NCI-H2196 treated with DMSO at 0.1 percent for 48 hours (cell line): ENCODE data around the gene MYL6.
A peak's percentile ranks its signal among the peaks of the same experiment; 100 is the strongest.

ENCODE experiments used
- DNase-seq: peaks from one replicate; lab custom pipeline; 2025; ENCODE audit not compliant: unreplicated experiment; lab: John Stamatoyannopoulos, UW

The MYL6 gene

DNA sequence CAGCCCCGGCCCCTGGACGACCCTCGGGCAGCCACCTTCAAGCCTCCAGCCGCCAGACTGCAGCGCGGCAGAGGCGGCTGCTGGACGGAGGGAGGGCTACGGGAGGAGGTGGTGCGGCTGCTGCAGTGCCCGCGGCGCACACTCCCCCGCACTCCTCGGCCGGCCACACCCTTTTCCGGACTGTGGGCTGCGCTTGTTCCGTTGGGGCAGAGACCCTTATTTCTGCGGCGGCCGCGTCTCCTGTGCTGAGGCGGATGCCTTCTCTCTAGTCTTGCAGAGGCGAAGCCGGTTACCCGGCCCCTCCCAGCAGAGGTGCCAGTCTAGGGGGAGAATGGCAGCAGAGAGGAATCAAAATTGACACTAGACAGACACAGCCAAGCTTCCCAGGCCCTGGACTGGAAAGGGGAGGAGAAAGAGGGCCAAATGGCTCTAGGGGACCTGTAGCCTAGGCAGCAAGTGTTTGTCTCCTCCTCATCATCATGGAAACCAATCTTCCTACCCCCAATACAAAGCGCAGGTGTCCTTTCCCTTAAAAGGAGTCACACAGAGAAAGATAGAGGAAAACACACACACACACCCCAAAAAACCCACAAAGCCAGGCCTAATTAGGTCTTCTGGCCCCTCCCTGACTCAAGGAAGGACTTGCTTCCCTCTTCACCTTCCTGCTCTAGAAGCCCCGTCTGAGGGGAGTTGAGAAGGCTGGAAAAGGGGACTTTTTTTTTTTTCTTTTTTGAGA lies 28.8 kb upstream of the MYL6 start:
- DNase-seq: no peak

DNA sequence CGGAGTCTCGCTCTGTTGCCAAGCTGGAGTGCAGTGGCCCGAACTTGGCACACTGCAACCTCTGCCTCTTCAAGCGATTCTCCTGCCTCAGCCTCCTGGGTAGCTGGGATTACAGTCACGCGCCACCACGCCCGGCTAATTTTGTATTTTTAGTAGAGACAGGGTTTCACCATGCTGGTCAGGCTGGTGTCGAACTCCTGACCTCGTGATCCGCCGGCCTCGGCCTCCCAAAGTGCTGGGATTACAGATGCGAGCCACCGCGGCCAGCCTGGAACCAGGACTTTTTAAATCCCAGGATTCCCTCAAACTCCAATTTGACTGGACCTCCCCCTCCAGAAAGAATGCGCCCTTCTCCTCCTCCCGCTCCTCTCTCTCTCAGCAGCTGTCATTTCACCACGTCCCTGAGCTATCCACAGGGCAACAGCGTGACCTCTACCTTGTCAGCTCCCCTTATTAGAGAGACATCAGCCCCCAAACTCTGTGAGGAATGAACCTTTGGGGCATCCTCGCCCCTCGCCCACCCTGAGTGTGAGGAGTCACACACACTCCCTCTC lies 28.1 kb upstream of the MYL6 start:
- DNase-seq: no peak

DNA sequence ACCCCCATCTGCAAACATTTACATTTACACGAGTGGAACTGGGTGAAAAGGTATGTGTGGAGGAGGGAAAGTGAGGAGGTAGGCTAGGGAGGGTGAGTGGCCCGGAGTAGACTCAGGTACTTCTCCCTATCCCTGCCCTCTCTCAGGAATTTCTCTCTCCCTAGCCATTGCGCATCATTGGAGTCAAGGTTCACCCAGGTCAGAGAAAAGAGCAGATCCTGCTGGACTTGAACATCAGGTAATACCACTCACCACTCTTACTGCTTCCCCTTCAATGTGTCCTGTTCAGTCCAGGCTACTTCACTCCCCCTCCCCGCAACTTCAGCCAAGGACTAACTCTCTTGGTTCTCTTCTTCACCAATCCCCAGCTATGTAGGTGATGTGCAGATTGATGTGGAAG lies 27.3 kb upstream of the MYL6 start:
- DNase-seq: no peak

DNA sequence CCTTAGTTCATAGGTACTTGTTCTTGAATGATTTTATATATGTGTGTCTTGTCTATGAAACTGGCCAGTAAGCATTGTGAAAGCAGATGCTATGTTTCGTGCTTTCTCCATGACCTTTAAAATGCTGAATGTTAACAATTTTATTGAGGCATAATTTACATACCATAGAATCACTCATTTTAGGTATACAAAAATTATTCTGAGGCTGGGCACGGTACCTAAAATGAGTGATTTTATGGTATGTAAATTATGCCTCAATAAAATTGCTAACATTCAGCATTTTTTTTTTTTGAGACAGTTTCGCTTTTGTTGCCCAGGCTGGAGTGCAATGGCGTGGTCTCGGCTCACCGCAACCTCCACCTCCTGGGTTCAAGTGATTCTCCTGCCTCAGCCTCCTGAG lies 23.3 kb upstream of the MYL6 start:
- no peak for DNase-seq

DNA sequence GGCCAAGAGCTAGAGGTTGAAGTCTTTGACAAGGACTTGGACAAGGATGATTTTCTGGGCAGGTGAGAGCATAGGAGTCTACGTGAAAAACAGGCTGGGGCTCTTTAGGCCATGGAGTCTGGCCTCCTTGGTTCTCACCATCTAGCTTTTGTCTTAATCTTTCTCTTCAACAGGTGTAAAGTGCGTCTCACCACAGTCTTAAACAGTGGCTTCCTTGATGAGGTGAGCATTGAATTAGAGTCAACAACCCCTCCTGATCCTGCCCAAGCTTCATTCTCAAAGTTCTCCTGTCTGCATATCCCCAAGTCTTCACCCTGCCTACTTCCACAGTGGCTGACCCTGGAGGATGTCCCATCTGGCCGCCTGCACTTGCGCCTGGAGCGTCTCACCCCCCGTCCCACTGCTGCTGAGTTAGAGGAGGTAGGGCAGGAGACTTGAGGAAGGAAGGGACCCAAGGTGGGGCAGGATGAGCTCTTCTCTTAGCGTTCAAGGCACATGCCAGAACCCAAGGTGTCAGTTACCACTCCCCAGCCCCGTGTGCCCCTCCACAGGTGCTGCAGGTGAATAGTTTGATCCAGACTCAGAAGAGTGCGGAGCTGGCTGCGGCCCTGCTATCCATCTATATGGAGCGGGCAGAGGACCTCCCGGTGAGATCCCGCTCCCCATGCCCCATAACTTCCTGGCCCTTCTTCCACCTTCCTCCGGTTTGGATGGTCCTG lies 20.1 kb upstream of the MYL6 start:
- no peak for DNase-seq

DNA sequence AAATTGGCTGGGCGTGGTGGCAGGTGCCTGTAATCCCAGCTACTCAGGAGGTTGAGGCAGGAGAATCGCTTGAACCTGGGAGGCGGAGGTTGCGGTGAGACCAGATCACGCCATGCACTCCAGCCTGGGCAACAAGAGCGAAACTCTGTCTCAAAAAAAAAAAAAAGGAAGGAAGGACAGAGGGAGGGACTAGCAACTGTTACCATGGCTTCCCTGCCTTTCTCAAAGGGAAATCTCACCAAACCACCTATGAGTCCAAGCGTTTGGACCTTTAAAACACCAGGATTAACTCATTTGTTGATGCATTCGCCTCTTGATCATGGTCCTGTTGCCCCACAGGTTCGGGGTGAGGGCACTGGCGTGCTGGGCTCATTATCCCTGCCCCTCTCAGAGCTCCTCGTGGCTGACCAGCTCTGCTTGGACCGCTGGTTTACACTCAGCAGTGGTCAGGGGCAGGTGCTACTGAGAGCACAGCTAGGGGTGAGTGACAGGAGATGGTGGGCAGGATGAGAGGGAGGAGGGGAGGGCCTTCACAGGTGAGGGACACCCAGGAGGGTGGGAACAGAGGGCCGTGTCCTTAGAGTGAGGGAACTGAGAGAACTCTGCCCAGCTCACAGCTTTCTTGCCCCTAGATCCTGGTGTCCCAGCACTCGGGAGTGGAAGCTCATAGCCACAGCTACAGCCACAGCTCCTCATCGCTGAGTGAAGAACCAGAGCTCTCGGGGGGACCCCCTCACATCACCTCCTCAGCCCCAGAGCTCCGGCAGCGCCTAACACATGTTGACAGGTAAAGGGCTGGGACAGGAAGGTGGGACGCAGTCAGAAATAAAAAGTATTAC lies 16.0 kb upstream of the MYL6 start:
- no peak for DNase-seq

DNA sequence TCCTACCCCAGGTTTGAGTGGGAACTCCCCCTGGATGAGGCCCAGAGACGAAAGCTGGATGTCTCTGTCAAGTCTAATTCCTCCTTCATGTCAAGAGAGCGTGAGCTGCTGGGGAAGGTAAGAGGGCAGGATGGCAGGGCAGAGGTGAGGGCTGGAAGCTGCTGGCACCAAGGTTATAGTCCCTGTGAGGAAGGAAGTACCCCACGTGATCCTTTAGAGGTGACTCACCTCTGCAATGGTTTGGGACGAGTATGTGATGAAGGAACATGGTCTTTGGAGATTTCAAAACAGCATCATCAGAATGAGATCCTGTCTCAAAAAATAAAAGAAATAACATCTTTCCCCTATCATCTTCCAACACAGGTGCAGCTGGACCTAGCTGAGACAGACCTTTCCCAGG lies 14.9 kb upstream of the MYL6 start:
- DNase-seq: no peak

DNA sequence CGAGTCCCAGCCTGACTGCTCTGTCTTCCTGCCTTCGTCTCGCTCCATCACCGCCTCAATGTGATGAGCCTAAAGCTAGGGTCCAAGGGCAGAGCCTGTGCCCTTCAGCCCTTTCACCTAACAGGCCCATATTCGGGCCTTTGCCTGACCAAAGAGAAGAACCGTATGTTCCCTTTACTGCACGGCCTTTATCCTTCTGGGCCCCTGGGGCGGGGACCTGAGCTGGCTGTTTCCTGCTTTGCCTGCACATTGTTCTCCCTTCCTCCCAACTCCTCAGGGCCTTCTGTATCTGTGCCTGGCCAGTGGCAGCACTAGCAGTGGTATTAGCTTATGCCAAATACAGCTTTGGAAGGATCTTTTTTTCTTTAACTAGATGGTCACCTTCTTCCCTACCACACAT lies 14.3 kb upstream of the MYL6 start:
- no peak for DNase-seq

DNA sequence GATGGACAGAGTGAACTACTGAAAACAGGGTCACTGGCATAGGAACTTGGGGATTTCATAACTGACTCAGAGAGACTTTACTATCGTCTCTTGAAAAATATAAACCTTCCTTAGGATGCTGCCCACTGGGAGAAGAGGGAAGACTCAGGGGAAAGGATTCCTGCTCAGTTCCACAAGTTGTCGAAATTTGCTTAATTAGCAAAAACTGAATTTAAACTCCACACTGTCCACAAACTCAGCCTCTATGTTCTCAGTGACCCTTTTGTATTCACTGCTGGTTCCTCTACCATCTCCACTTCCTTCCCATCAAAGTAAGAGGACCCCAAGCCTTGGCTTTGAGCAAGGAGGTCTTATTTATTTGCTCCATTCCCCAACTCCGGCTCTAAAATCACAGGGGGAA lies 12.9 kb upstream of the MYL6 start:
- DNase-seq: no peak

DNA sequence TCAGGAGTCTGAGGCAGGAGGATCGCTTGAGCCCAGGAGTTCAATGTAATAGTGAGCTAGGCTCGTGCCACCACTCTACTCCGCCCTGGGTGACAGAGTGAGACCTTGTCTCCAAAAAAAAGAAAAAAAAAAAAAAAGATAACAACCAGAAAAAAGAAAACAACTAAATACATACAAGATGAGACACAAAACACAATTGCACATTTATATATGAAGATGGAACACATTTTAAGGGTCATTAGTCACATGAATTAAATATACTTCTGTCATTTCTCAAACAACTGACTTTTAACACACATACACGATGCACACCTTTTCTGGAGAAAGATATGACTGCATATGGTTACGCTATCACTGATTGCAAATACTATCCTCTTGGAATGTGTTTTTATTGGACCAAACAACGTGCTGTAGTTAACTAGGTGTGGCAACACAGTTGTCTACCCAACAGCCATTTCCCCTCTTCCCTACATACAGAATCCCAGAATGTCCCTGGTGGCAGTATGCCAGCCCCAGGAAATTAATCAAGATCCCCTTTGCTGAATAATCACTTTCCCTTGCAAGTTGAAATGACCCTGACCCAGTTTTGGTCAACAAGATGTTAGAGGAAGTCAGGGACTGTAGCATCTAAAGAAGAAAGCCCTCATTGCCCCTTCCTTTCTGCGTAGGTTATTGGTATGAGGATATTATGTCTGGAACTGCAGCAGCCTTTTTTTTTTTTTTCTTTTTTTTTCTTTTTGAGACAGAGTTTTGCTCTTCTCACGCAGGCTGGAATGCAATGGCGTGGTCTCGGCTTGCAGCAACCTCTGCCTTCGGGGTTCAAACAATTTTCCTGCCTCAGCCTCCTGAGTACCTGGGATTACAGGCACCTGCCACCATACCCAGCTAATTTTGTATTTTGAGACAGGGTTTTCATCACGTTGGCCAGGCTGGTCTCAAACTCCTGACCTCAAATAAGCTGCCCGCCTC lies 11.4 kb upstream of the MYL6 start:
- DNase-seq: no peak

DNA sequence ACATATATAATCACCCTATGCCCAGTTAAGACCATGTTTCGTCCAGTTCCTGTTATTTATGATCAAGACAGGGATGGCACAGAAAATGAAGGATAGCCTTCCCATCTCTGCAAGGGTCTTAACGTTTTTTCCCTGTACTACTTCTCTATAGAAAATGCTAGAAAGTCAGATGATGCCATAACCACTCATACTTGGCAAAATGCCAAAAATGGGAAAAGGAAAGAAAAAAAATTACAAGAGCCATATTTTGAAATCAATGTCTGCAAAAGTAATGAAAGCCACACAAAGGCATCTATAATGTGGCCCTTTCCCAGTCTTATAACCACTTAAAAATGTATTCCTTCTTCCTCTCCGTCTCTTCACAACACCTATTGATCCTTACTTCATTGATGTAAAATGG lies 7.6 kb upstream of the MYL6 start:
- DNase-seq: no peak

DNA sequence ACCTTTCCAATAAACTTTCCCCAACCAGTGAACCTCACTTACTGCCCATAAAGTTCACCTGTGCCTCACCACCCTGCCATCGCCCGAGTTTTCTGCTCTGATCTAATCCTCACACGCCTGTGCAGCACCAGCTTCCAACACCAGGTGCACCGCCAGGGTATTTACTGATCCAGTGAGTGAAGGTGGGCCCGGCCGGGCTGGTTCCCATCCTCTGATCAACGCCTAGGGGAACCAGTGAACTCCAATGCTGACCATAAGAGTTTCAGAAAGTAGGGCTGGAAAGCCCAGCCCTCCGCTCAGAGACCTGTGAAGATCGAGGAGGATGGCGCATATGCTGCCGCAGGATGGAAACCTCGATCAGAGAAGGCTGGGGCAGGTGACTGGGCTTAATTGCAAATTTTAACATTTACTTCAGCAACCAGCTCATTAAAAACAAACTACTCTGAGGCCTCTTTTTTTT lies 6.5 kb upstream of the MYL6 start:
- peak; percentile 17 for DNase-seq

DNA sequence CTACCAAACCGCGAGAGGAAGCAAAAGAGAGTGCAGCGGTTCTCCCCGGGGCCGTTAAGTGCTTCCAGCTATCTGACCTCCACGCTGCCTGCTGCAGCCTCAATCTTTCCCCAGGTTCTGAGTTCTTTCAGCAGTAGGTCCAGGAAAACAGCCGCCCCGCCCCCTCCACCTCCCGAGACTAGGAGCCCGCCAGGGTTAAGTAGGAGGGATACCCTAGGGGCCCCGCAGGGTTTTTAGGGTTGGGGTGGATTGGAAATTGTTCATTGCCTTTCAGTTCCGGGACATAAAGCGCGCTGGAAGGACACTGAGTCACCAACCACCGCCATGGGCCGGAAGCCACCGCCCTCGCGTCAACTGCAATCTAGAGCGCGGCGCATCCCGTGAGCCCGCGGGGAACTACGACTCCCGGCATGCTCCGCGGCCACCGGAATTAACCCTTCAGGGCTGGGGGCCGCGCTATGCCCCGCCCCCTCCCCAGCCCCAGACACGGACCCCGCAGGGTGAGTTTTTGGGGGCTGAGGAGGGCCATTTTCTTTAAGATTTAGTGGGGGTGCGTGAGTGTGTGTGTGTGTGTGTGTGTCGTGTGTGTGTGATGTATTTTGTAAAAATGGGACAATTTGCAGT lies 5.9 kb upstream of the MYL6 start, which contains the start of gene MYL6B:
Gene MYL6B, plus strand, starts transcription at position 456 of the 624 bp plus-strand sequence. CDS start 1,332 bp downstream, outside the sequence.
- peak; percentile 86 for DNase-seq

DNA sequence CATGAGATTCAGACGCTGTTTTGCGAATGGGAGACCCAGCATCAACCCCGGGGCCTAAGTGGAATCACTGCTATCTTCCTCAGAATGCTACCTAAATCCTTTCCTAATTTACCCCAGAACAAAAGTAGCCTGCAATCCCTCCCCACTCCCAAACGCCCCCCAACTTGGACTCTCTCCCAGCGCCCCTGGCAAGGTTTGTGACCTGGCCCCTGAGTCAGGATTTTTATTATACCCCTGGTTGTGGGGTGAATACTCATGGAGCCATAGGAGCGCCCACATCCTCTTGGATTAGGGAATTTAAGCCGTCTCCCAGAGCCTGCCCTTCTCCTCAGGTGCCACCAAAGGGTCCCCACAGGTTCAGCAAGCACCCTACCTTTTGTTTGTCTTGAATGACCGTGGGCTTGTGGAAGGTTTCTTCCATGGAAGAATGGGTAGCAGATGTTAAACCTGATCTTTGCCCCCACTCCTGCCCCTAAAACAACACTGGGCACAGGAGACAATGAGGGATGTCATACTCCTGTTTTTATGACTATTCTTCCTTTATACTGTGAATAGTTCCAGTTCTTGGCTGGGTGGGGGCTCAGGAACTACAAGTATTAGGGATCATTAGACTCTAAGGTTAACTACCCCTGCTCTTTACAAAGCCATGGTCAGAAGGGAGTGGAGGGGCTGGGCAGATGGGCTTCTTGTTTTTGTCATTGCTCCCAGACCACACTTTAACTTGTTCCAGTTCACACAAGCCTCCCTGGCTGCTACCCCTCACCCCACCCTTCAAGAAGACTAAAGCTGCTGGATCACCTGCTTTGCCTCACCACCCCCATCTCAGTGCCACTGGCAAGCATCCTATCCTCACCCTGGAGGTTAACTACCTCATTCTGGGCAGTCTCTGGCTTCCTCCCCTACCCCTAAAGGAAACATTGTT lies 5.1 kb upstream of the MYL6 start:
- no peak for DNase-seq

DNA sequence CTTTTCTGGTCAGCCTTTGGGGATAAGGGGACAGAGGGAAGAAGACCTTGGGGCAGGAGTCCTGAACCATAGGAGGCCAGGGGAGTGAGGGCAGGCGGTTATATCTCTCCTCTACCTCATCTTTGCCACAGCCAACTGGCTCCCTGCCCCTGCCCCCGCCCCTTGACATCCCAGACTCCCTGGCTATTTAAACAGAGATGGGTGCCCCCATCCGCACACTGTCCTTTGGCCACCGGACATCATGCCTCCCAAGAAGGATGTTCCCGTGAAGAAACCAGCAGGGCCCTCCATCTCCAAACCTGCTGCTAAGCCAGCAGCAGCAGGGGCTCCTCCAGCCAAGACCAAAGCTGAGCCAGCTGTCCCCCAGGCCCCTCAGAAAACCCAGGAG lies 4.5 kb upstream of the MYL6 start:
- DNase-seq: no peak

DNA sequence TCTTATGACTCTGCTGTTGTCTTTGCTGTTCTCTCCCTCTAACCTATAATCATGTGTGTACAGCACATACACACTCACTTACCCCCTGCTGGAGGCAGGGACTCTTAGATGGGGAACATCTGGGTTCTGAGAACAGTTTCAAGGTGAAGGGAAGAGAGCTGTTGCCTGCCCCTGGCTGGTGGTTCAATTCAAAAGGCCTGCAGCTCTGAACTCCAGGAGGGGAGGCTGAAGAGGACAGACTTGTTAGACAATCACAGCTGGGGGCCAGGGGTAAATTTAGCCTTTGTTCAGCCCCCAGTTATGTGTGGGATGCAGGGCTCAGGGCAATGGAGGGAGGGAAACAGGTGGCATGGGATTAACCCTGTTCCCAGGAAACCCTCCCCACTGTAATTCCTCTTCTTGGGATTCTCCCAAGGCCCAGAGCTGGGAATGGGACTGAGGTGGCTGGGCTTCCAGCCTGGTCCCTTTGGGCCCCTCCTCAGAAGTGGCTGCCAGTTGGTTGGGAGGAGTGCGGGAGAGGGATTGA lies 3.9 kb upstream of the MYL6 start:
- DNase-seq: no peak

DNA sequence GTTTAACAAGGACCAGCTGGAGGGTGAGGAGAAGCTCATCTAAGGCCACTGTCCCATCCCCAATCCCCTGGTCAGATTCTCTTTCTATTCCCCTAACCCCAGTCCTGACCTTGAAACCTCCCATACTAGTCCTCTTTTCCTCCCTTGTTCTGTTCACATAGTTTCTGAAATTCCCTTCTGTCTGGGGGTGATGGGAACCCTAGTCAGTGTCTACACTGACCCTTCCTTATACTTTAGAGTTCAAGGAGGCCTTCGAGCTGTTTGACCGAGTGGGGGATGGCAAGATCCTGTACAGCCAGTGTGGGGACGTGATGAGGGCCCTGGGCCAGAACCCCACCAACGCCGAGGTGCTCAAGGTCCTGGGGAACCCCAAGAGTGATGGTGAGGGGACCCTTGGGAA lies 3.3 kb upstream of the MYL6 start:
- no peak for DNase-seq

DNA sequence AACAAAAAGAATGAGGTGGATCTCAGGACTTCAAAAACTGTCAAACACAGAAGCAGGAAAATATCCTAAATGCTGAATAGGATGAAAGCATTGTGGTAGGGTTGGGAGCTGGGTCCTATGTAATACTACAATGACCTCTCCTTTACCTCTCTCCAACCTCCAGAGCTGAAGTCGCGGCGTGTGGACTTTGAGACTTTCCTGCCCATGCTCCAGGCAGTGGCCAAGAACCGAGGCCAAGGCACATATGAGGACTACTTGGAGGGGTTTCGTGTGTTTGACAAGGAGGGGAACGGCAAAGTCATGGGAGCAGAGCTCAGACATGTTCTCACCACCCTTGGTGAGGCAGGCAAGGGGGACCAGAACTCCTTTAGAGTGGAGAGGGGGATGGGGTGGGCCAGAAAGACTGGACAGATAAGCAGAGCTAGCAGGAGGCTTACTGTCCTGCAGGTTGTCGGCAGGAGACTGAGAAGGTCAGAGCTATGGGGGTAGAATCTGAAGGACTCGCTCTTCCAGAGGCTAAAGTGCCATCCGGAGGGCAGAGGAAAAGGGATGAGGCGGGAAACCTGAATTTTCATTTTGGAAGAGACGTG lies 2.8 kb upstream of the MYL6 start:
- no peak for DNase-seq
